H9 (cell line): Measurements from ENCODE around the gene HK3. TPM values are rescaled to one million over a fixed set of nuclear protein-coding genes. Genes with fewer than 3 reads are reported as not detected.

Experiments
- DNase-seq: peaks from one replicate; pipeline ENCODE4 v3.0.0-alpha.2; 2017
- H2AFZ ChIP-seq: one replicate; pipeline ENCODE4 v1.6.1; 2013; ENCODE audit warnings: mild to moderate bottlenecking, low read length, control low read depth, moderate library complexity
- H2AK5ac ChIP-seq: 2 replicates; pipeline ENCODE4 v1.6.1; 2013; ENCODE audit warnings: low read length, control low read depth, mixed read lengths; ENCODE audit not compliant: insufficient read length
- H2BK120ac ChIP-seq: one replicate; pipeline ENCODE4 v1.6.1; 2013; ENCODE audit warnings: low read depth, mild to moderate bottlenecking, low read length, control low read depth, inconsistent platforms; ENCODE audit not compliant: poor library complexity, severe bottlenecking
- H2BK12ac ChIP-seq: 2 replicates; pipeline ENCODE4 v1.6.1; 2013; ENCODE audit warnings: low read length, control low read depth, mixed read lengths, low read depth; ENCODE audit not compliant: insufficient read length
- H2BK15ac ChIP-seq: 2 replicates; pipeline ENCODE4 v1.6.1; 2013; ENCODE audit warnings: low read depth, low read length, control low read depth
- H2BK20ac ChIP-seq: one replicate; pipeline ENCODE4 v1.6.1; 2013; ENCODE audit warnings: low read depth, mild to moderate bottlenecking, low read length, control low read depth, inconsistent platforms; ENCODE audit not compliant: poor library complexity, severe bottlenecking
- H2BK5ac ChIP-seq: 2 replicates; pipeline ENCODE4 v1.6.1; 2013; ENCODE audit warnings: low read length, control low read depth, mixed read lengths; ENCODE audit not compliant: insufficient read length
- H3K14ac ChIP-seq: 2 replicates; pipeline ENCODE4 v1.6.1; 2013; ENCODE audit warnings: low read length, control low read depth; ENCODE audit not compliant: insufficient read depth
- H3K18ac ChIP-seq: 2 replicates; pipeline ENCODE4 v1.6.1; 2013; ENCODE audit warnings: low read depth, mild to moderate bottlenecking, mixed read lengths, low read length, control low read depth; ENCODE audit not compliant: insufficient read length
- H3K23ac ChIP-seq: 2 replicates; pipeline ENCODE4 v1.6.1; 2013; ENCODE audit warnings: low read length, control low read depth, mixed read lengths, low read depth; ENCODE audit not compliant: insufficient read length
- H3K23me2 ChIP-seq: 2 replicates; pipeline ENCODE4 v1.6.1; 2013; ENCODE audit warnings: low read depth, mild to moderate bottlenecking, mixed read lengths, low read length, control low read depth; ENCODE audit not compliant: insufficient read length, poor library complexity, severe bottlenecking
- H3K27ac ChIP-seq: 2 replicates; pipeline ENCODE4 v1.5.1; 2013; ENCODE audit warnings: low read length, control low read depth, mixed read lengths, low read depth; ENCODE audit not compliant: insufficient read length
- H3K27me3 ChIP-seq: 2 replicates; pipeline ENCODE4 v1.6.1; 2013; ENCODE audit warnings: low read length, control low read depth, inconsistent platforms; ENCODE audit not compliant: insufficient read depth
- H3K4ac ChIP-seq: 2 replicates; pipeline ENCODE4 v1.6.1; 2013; ENCODE audit warnings: low read depth, mild to moderate bottlenecking, control low read depth, inconsistent platforms, low read length, moderate library complexity
- H3K4me1 ChIP-seq: 2 replicates; pipeline ENCODE4 v1.6.1; 2013; ENCODE audit warnings: low read length, control low read depth, inconsistent platforms; ENCODE audit not compliant: insufficient read depth
- H3K4me2 ChIP-seq: 2 replicates; pipeline ENCODE4 v1.6.1; 2013; ENCODE audit warnings: low read length, control low read depth, mixed read lengths; ENCODE audit not compliant: insufficient read length, insufficient read depth
- H3K56ac ChIP-seq: 2 replicates; pipeline ENCODE4 v1.6.1; 2013; ENCODE audit warnings: low read depth, mild to moderate bottlenecking, mixed read lengths, low read length, control low read depth; ENCODE audit not compliant: insufficient read length
- H3K79me1 ChIP-seq: 2 replicates; pipeline ENCODE4 v1.6.1; 2013; ENCODE audit warnings: low read depth, mild to moderate bottlenecking, moderate library complexity, low read length, control low read depth, inconsistent platforms; ENCODE audit not compliant: insufficient read depth, poor library complexity, severe bottlenecking
- H3K79me2 ChIP-seq: 2 replicates; pipeline ENCODE4 v1.6.1; 2013; ENCODE audit warnings: low read length, control low read depth, inconsistent platforms; ENCODE audit not compliant: insufficient read depth
- H3K9ac ChIP-seq: 2 replicates; pipeline ENCODE4 v1.6.1; 2013; ENCODE audit warnings: low read length, control low read depth, mixed read lengths; ENCODE audit not compliant: insufficient read length; ENCODE audit errors: extremely low read depth
- H3K9me3 ChIP-seq: one replicate; pipeline ENCODE4 v1.6.1; 2013; ENCODE audit warnings: low read depth, low read length, inconsistent platforms; ENCODE audit not compliant: control insufficient read depth
- H3T11ph ChIP-seq: one replicate; pipeline ENCODE4 v1.6.1; 2013; ENCODE audit warnings: mild to moderate bottlenecking, low read length, control low read depth, inconsistent platforms
- H4K20me1 ChIP-seq: one replicate; pipeline ENCODE4 v1.6.1; 2013; ENCODE audit not compliant: control insufficient read depth, insufficient read length, insufficient read depth
- H4K5ac ChIP-seq: 2 replicates; pipeline ENCODE4 v1.6.1; 2013; ENCODE audit warnings: low read depth, mild to moderate bottlenecking, mixed read lengths, low read length, control low read depth; ENCODE audit not compliant: insufficient read length
- H4K8ac ChIP-seq: replicated peaks from 2 replicates; pipeline ENCODE4 v1.6.1; 2013; ENCODE audit warnings: low read length, control low read depth, mixed read lengths, low read depth; ENCODE audit not compliant: insufficient read length
- H4K91ac ChIP-seq: 2 replicates; pipeline ENCODE4 v1.6.1; 2013; ENCODE audit warnings: low read depth, mild to moderate bottlenecking, moderate library complexity, mixed read lengths, low read length, control low read depth; ENCODE audit not compliant: insufficient read length
- H3K27ac Mint-ChIP-seq, 3 experiments: 2 replicates in 2 of 3; 3 replicates in 1 of 3; pipeline ENCODE4 v1.8.0; 2020 to 2021; ENCODE audit warnings: mixed read lengths in 3 of 3, mild to moderate bottlenecking in 1 of 3, moderate library complexity in 1 of 3
- H3K27me3 Mint-ChIP-seq: 2 replicates; pipeline ENCODE4 v1.8.0; 2021; ENCODE audit warnings: low read depth, mild to moderate bottlenecking, moderate library complexity, mixed read lengths
- H3K36me3 Mint-ChIP-seq, 3 experiments: 2 replicates in 2 of 3; 3 replicates in 1 of 3; pipeline ENCODE4 v1.8.0; 2020 to 2021; ENCODE audit warnings: low read depth in 3 of 3, mixed read lengths in 3 of 3; ENCODE audit not compliant: insufficient read depth in 1 of 3
- H3K4me1 Mint-ChIP-seq, 2 experiments: 2 replicates each; pipeline ENCODE4 v1.8.0; 2020; ENCODE audit warnings: mixed read lengths in 2 of 2
- H3K4me3 Mint-ChIP-seq, 2 experiments: 2 replicates in 1 of 2; 3 replicates in 1 of 2; pipeline ENCODE4 v1.8.0; 2020 to 2021; ENCODE audit warnings: mild to moderate bottlenecking in 2 of 2, mixed read lengths in 2 of 2, moderate library complexity in 1 of 2
- H3K9me3 Mint-ChIP-seq, 2 experiments: 2 replicates in 1 of 2; 3 replicates in 1 of 2; pipeline ENCODE4 v1.8.0; 2020; ENCODE audit warnings: mild to moderate bottlenecking in 2 of 2, mixed read lengths in 2 of 2, moderate library complexity in 1 of 2
- WGBS: extraction: QIAGEN DNeasy Blood & Tissue Kit; methylation state at CpG from one replicate; pipeline ENCODE4 v1.1.7; 2013; ENCODE audit warnings: missing lambda C conversion rate, low lambda C conversion rate, mixed read lengths; ENCODE audit not compliant: insufficient read length; ENCODE audit errors: extremely low coverage; 5-methylcytosine and 5-hydroxymethylcytosine counted together
- total RNA-seq: library from RNA; stranded (reverse); gene quantifications from 2 replicates; pipeline ENCODE4 v1.2.1, GENCODE V29; 2021
- TF ChIP-seq, protein P1 (sequence below): fragments of 200-600 bp; sonication (generic); conservative IDR thresholded peaks from 3 replicates; pipeline ENCODE4 v1.8.0; 2021; ENCODE audit warnings: antibody characterized with exemption, mild to moderate bottlenecking

HK3 gene
- total RNA-seq, 1 experiment from 2014 or later = not detected

GRCh38 chr5:176891331-176891958, 7.7 kb downstream of the HK3 start:
- H4K8ac ChIP-seq = no peak overlapping the region
- no peak overlapping the region for H4K91ac ChIP-seq
- H2BK5ac ChIP-seq = no peak overlapping the region
- no peaks in the 10 kb centered on the region for H3K79me2 ChIP-seq
- TF ChIP-seq, protein P1, sequence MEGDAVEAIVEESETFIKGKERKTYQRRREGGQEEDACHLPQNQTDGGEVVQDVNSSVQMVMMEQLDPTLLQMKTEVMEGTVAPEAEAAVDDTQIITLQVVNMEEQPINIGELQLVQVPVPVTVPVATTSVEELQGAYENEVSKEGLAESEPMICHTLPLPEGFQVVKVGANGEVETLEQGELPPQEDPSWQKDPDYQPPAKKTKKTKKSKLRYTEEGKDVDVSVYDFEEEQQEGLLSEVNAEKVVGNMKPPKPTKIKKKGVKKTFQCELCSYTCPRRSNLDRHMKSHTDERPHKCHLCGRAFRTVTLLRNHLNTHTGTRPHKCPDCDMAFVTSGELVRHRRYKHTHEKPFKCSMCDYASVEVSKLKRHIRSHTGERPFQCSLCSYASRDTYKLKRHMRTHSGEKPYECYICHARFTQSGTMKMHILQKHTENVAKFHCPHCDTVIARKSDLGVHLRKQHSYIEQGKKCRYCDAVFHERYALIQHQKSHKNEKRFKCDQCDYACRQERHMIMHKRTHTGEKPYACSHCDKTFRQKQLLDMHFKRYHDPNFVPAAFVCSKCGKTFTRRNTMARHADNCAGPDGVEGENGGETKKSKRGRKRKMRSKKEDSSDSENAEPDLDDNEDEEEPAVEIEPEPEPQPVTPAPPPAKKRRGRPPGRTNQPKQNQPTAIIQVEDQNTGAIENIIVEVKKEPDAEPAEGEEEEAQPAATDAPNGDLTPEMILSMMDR = no peak
- H3K4me1 ChIP-seq = no peaks in the 10 kb centered on the region
- no CpG with 5 or more reads among the region's 9 CpGs for WGBS
- H2AK5ac ChIP-seq = no peak overlapping the region
- no peak overlapping the region for H3K4ac ChIP-seq
- H3K14ac ChIP-seq = no peak overlapping the region
- no peak overlapping the region for H3K18ac ChIP-seq
- no peak overlapping the region for H3K9ac ChIP-seq
- peak overlapping the region in 1 of 3 experiments; percentile 1; a peak in 1 of 7 replicates for H3K27ac Mint-ChIP-seq
- no peak overlapping the region for H2BK12ac ChIP-seq
- peak; percentile 23 for DNase-seq
- no peaks in the 10 kb centered on the region for H3K79me1 ChIP-seq
- no peaks in the 10 kb centered on the region for H3K9me3 ChIP-seq
- no peak overlapping the region for H2BK20ac ChIP-seq
- no peaks in the 10 kb centered on the region for H3K4me1 Mint-ChIP-seq
- H3K4me3 Mint-ChIP-seq = no peak overlapping the region
- H3K56ac ChIP-seq = no peak overlapping the region
- H3K27ac ChIP-seq = no peak overlapping the region
- no peaks in the 10 kb centered on the region for H3K9me3 Mint-ChIP-seq
- H3K27me3 Mint-ChIP-seq = peaks cover 10% of the 10 kb centered on the region
- H3K27me3 ChIP-seq = no peaks in the 10 kb centered on the region
- H3K23me2 ChIP-seq = no peaks in the 10 kb centered on the region
- no peak overlapping the region for H2BK120ac ChIP-seq
- no peak overlapping the region for H3K23ac ChIP-seq
- no peak overlapping the region for H3T11ph ChIP-seq
- no peaks in the 10 kb centered on the region; a peak in 1 of 7 replicates for H3K36me3 Mint-ChIP-seq
- H4K5ac ChIP-seq = no peak overlapping the region
- H3K4me2 ChIP-seq = no peak overlapping the region
- no peaks in the 10 kb centered on the region for H4K20me1 ChIP-seq
- H2AFZ ChIP-seq = no peak overlapping the region
- H2BK15ac ChIP-seq = no peak overlapping the region
